IPS-18c (cell line): ENCODE results near the gene CLASP1.
"Not testable (repeated sequence)": the region's sequence is repeated elsewhere in the genome, so short reads cannot be mapped to it uniquely, and the experiment has no call there.

Experiments used
- H3K4me3 ChIP-seq: 2 replicates; pipeline ENCODE4 v1.7.0; 2013; ENCODE audit warnings: low read depth, mild to moderate bottlenecking, low read length, moderate library complexity; ENCODE audit not compliant: insufficient read depth
- H3K9me3 ChIP-seq: one replicate; pipeline ENCODE4 v1.6.1; 2013; ENCODE audit warnings: mild to moderate bottlenecking, low read length, moderate library complexity; ENCODE audit not compliant: control insufficient read depth, insufficient read depth

CLASP1 gene

DNA sequence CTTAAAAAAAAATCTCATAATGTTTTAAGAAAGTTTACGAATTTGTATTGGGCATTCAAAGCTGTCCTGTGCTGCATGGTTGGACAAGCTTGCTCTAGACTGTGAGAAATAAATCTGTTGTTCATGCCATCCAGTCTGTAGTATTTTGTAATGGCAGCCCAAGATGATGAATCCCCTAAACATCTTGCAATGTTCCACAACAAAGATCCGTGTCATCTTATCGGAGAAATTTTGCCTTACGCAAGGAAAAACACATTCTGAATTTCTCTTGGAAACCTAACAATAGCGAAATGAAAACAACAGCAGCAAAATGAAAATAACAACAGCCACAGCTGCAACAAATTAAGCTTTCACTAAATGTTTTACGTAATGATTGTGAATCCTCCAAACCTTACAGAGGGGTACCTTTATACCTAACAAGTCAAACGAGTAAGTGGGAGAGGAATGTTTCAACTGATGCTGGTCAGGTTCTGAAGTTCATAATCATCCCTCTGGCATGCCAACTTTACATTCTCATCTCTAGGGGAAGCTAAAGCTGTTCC lies 194.6 kb downstream of the CLASP1 start:
- no peaks in the 10 kb centered on the region for H3K9me3 ChIP-seq
- no peak overlapping the region for H3K4me3 ChIP-seq

DNA sequence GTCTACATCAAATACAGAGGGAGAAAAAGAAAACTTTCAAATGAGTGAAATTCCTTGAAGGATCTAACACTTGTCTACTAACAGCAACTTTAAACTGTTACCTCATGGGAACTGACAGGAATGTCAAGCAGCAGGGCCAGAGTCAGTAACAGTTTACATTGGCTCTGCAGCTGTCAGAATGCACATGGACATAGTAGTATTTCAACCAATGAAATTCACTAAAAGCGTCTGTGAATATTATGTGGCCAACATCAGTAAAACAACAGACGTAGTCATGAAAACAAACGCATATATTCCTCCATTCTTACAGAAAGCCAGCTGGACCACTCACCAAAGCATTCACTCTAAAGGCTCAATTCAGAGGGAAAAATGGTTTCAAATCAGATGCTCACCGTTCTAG lies 197.9 kb downstream of the CLASP1 start:
- Histone ChIP-seq H3K4me3 (no peak overlapping the region), H3K9me3 (no peaks in the 10 kb centered on the region)

GRCh38 chr2:121450301-121450700 lies 199.0 kb downstream of the CLASP1 start:
- no peak overlapping the region for H3K4me3 ChIP-seq
- H3K9me3 ChIP-seq = no peaks in the 10 kb centered on the region

- H3K4me3 ChIP-seq = no peak overlapping the region
- H3K9me3 ChIP-seq = peaks cover 2% of the 10 kb centered on the region
Measured at GRCh38 chr2:121446647-121447241, 202.5 kb downstream of the CLASP1 start.

DNA sequence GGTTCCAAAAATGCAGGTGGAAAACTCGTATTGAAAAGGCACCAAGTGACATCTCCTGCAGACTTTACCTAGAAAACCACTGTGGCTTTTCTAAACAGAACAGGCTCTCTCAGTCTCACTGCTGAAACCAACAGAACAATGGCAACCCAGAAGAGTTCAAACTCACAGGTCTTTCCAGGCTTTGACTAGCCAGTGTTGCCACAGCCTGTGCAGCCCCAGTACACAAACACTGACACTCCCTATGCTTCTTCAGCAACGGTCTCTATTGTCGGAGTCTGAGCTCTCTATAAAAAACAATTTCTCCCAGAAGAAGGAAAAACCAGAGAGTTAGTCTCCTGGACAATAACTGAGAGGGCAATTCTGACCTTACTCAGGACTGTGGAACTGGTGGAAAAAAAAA lies 206.4 kb downstream of the CLASP1 start:
- H3K9me3 ChIP-seq = peaks cover 2% of the 10 kb centered on the region
- no peak overlapping the region for H3K4me3 ChIP-seq

GRCh38 chr2:121438290-121438689 lies 211.0 kb downstream of the CLASP1 start:
- not testable (repeated sequence) for H3K4me3 ChIP-seq, H3K9me3 ChIP-seq

DNA sequence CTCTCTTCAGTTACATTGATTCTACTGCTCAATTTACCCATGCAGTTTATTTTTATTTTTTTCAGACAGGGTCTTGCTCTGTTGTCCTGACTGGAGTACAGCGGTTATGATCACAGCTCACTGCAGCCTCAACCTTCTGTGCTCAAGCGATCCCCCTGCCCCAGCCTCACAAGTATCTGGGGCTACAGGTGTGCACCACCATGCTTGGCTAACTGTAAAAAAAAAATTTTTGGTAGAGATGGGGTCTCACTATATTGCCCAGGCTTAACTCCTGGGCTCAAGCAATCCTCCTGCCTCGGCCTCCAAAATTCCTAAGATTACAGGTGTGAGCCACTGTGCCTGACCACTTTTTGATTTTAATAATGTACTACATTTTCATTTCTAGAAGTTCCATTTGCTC lies 212.3 kb downstream of the CLASP1 start:
- Histone ChIP-seq H3K4me3 (no peak overlapping the region), H3K9me3 (no peaks in the 10 kb centered on the region)

GRCh38 chr2:121435790-121436189 lies 213.5 kb downstream of the CLASP1 start:
- Histone ChIP-seq H3K9me3 (no peaks in the 10 kb centered on the region), H3K4me3 (no peak overlapping the region)

- no peaks in the 10 kb centered on the region for H3K9me3 ChIP-seq
Measured at GRCh38 chr2:121431214-121431613, 218.0 kb downstream of the CLASP1 start.

GRCh38 chr2:121429927-121430520 lies 219.2 kb downstream of the CLASP1 start:
- Histone ChIP-seq H3K9me3 (no peaks in the 10 kb centered on the region), H3K4me3 (no peak overlapping the region)

More at GRCh38 chr2:121431214-121431613, 218.0 kb downstream of the CLASP1 start:
- H3K4me3 ChIP-seq = no peak overlapping the region

DNA sequence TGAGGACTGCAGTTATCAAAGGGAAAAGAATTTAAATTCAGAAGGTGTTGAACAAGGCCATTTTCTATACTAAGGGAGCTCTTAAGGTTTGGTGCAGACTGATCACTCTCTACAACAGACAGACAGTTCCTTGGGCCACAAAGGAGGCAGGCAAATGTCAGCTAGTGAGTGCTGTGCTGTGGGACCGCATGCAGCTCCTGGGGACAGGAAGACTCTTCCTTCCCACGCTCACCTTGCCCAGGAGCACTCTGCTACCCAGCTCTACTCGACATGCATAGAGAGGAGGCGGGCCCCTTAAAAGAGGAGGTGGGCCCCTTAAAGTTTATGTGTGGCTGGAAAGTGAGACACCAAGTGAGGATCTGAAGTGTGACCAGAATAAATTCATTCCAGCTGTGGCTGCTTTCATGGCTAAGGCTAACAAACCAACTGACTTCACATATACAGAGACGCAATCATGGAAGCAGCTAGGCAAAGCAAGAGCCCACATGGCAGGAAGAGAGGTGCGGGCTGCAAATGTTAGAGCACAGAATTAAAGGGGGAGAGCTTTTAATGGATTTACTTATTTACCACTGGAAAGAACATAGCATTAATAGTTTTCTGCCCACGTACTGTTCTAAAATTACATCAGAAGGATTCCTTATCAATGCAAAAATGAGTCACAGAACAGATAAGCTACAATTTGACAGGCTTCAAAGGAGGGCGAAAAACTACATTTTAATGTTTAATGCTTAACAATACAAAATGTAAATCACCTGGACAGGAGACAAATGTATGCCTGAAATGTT lies 220.0 kb downstream of the CLASP1 start:
- no peak overlapping the region for H3K4me3 ChIP-seq
- H3K9me3 ChIP-seq = no peaks in the 10 kb centered on the region

- Histone ChIP-seq H3K9me3 (no peaks in the 10 kb centered on the region), H3K4me3 (no peak overlapping the region)
Measured at GRCh38 chr2:121427187-121427689, 222.0 kb downstream of the CLASP1 start.

DNA sequence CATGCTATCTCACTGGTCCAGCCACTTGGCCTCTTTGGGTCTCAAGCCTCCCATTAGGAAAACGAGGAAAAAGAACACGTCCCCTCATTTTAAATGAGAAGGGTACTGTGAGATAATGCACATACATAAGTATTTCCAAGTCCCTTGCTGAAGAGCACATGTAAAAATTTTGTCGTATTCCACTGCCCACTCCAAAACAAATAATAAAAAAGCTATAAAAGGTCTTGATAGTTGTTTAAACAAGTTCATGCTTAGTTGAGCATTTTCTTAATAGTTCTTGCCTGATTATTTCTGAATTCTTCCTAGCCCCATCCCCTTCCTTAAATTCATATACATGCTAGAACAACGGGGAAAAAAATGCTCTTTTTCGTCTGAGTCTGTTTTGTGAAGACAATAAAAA lies 228.8 kb downstream of the CLASP1 start:
- no peaks in the 10 kb centered on the region for H3K9me3 ChIP-seq
- no peak overlapping the region for H3K4me3 ChIP-seq

GRCh38 chr2:121419081-121419699 lies 230.1 kb downstream of the CLASP1 start:
- H3K9me3 ChIP-seq = no peaks in the 10 kb centered on the region
- no peak overlapping the region for H3K4me3 ChIP-seq

GRCh38 chr2:121418494-121419058 lies 230.7 kb downstream of the CLASP1 start:
- Histone ChIP-seq H3K4me3 (no peak overlapping the region), H3K9me3 (no peaks in the 10 kb centered on the region)

DNA sequence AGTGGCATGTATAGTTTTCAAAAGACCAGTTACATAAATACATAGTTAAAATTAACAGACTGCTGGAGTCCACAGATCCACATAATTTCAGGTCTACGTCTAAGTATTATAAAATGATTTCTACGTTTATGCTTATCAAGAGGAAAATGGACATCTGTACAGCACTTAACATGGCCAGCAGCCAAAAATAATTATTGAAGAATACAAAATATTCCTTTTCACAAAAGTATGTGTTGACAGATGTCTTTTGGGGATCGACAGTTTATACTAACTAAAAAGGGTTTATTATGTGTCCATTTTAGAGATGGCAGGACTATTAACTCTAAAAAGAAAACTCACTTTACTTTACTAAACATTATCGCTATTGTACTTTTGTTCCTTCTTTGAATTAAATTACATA lies 231.4 kb downstream of the CLASP1 start:
- no peaks in the 10 kb centered on the region for H3K9me3 ChIP-seq
- no peak overlapping the region for H3K4me3 ChIP-seq

GRCh38 chr2:121415727-121416126 lies 233.5 kb downstream of the CLASP1 start:
- no peak overlapping the region for H3K4me3 ChIP-seq

More at GRCh38 chr2:121415727-121416126, 233.5 kb downstream of the CLASP1 start:
- no peaks in the 10 kb centered on the region for H3K9me3 ChIP-seq
